ENCODE results near the gene MYO5A.

GRCh38 chr15:52428297-52428696, 100.4 kb downstream of the MYO5A start:
- TF ChIP-seq REST (IDR thresholded peaks at IDR 0.05; ENCODE audit: insufficient read depth in 1 of 2, low read depth in 2 of 2, low read length in 2 of 2) (no peak), POLR2AphosphoS5 (IDR thresholded peaks at IDR 0.05; ENCODE audit: low read depth, low read length) (no peak)

All from PFSK-1 (cell line).